GM18502 (cell line): ENCODE data around the gene TMEM244.
"Not testable (repeated sequence)": the region's sequence is repeated elsewhere in the genome, so short reads cannot be mapped to it uniquely, and the experiment has no call there.

Source experiments
- ATAC-seq: cut with Tn5 transposase; IDR thresholded peaks from one replicate; pipeline ENCODE4 v1.9.1; 2021; ENCODE audit warnings: mild to moderate bottlenecking; ENCODE audit not compliant: unreplicated experiment, poor library complexity

The TMEM244 gene

GRCh38 chr6:129871221-129871620 lies 10.1 kb upstream of the TMEM244 start:
- no peak for ATAC-seq

DNA sequence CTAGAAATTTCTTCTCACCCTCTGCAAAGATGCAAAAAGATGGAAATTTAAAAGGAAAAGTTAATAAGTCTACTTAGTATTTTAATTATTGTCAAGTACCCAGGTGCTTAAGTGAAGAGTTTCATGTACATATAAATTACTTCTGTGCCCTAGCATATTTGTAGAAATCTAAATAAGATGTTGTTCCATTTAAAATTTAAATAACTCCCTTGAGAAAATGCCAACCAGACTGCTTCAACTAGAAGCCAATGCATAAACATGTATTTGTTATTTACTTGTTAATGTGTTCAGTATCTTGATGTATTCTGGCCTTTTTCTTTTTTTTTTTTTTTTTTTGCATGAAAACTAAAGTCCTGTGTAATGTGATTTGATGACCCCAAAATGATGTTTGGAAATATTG lies 6.3 kb upstream of the TMEM244 start:
- ATAC-seq = no peak

GRCh38 chr6:129866688-129867087 lies 5.6 kb upstream of the TMEM244 start:
- ATAC-seq = no peak

DNA sequence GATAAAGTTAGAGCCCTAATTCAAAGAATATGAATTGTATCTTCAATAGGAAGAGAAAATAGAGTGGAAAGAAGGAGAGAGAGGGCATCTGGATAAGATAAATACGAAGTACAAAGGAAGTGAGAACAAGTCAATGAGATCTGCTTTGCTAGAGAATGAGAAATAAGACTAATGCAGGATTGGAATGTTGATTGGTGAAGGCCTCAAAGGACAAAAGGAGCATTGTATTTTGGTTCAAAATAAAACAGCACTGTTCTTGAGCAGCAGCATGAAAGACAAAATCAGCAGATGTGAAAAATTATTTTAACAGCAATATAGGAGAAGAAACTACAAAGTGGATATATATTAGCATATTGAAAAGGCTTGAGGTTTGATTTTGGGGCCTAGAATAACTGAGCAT lies 5.1 kb upstream of the TMEM244 start:
- no peak for ATAC-seq

- no peak for ATAC-seq
Observed at GRCh38 chr6:129865013-129865412, 3.9 kb upstream of the TMEM244 start.

DNA sequence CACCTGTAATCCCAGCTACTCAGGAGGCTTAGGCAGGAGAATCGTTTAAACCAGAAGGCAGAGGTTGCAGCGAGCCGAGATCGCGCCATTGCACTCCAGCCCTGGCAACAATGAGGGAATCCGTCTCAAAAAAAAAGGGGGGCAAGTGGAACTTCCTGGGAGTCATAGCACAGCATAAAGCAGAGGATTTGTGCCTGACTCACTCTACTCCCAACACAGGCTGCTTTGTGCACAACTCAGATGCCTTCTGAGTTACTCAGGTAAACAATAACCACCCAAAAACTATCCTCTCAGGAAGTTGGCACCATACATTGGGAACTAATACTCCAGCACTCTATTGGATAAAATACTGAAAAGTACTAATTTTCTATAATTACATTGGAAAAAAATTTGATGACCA lies 2.5 kb upstream of the TMEM244 start:
- ATAC-seq = no peak

- no peak for ATAC-seq
Observed at GRCh38 chr6:129859524-129859923, 1.6 kb downstream of the TMEM244 start.

DNA sequence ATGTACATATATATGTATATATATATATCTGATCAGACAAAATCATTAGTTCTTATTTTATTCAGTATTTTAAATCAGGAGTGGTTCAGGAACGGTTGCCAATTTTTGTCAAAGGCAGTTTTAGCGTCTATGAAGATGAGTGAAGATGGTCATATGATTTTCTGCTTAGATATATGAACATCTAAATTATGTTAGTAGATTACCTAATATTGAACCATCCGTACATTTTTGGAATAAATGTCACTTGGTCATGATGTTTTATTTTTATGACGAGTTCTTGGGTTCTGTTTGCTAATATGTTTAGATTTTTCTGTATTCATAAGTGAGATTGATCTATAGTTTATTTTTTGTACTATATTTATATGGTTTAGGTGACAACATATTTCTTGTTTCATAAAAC lies 3.3 kb downstream of the TMEM244 start:
- no peak for ATAC-seq

DNA sequence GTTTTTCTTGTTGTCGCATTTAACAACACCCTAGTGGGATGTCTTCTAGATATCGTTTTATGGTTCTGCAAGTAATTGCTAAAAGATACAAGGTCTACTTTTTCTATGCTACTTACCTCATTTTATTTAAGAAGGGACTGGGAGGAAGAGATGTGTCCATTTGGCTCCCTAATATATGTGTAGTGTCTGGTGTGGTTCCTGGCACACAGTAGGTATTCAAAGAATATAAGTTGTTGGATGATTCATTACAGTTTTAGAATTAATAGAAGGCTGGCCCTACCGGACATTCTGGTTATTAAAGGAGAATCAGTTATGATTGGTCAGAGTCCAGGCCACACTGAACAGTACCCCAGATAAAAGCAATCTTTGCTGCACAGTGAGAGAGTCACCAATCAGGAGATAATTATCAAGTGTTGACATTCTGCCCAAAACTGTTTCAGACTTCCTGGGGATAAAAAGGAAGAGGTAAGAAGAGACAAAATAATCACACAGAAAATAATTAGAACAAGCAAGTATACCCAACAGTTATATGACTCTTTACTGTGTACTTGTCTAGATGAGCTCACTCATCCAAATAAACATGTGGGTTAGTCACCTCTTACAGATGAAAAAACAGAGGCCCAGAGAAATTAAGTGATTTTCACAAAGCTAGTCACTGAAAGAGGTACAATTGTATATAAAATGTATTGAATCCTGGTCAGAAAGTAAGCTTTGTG lies 7.0 kb downstream of the TMEM244 start:
- ATAC-seq = no peak

- ATAC-seq = no peak
Observed at GRCh38 chr6:129852257-129852858, 8.8 kb downstream of the TMEM244 start.

DNA sequence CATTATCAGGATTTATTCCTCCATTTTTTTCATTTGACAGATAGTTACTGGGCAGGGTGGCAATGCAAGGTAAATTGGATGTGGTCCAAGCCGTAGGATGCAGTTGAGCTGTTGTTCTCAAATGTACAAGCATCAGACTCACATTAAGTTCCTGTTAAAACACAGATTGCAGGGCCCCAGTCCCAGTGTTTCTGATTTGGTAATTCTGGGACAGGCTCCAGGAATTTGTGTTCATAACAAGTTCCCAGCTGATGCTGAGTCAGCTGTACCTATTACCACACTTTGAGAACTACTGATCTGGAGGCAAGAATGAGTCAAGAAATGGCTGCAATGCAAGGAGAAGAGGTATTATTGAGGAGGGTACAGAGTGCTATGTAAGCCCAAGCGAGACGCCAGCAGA lies 11.7 kb downstream of the TMEM244 start:
- ATAC-seq = no peak

- ATAC-seq = no peak
Observed at GRCh38 chr6:129846761-129847160, 14.4 kb downstream of the TMEM244 start.

GRCh38 chr6:129845696-129846095 lies 15.4 kb downstream of the TMEM244 start:
- no peak for ATAC-seq

DNA sequence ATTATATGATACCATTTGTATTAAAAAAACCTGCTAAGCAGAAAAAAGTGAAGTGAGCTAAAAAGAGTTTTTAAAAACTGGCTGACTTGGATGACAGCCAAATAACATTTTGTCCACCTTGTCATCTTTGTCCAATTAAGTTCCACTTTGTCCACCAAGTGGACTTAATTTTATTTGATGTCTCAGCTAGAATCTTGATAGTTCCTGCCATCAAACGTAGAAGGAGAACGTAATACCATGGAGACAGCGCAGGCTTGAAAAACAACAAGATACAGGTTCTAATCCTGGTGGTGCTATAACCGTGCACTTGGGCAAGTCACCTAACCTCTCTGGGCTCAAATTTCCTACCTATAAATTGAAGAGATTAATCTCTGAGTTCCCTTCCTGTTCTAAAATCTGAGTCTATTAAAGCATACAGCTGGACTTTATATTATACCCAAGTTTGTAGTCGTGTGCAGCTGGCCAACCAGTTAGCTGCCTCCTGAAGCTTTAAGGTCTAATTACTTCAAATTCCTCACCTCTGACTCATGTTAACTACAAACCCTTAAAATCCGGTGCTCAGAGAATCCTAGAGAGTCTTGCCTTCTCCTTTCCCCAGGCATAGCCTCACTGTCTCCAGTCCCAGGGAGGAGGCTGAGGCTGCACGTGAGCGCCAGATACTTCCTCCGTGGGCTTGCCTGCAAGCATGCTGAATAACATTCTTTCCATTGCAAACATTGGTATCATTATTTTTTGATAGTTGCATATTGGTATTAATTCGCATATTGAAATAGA lies 16.8 kb downstream of the TMEM244 start:
- ATAC-seq = no peak

DNA sequence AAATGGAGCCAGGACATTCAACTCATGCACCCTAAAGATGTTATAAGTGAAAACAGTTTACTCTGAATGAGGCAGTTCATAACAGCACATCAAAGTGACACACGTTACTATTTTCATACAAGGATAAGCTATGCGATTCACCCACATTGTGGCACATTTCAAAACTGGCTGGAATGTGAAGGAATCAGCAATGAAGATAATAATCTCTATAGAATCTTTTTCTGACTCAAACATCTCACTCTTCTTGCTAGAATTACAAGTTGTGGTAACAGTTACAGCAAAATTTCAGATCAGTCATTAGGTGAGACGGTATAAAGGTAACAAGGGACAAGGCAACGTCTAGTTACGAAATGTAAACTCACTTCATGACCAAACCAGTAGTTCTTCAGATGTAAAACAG lies 17.5 kb downstream of the TMEM244 start:
- ATAC-seq = no peak

DNA sequence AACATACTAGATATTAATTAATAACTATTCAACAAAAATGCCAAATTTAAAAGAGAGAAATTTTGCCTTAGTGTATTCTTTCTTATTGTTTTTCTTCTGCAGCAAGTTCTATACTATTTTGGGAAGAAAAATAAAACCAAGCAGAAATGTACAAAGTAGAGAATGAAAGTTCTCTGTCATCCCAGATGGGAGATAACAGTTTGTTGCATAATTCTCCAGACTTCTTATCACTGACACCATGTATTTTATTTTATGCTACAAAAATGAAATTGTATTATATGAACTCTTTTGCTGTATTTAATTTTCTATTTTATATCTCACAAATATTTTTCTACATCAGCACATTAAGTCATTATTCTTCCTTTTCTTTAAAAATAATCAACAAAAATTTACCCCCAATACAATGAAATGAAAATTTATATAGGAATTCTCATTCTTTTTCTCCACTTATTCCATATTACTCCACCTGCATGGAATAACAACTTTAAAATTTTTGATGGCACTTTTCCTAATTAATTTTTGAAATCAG lies 18.2 kb downstream of the TMEM244 start:
- no peak for ATAC-seq

- ATAC-seq = no peak
Observed at GRCh38 chr6:129842137-129842536, 19.0 kb downstream of the TMEM244 start.

DNA sequence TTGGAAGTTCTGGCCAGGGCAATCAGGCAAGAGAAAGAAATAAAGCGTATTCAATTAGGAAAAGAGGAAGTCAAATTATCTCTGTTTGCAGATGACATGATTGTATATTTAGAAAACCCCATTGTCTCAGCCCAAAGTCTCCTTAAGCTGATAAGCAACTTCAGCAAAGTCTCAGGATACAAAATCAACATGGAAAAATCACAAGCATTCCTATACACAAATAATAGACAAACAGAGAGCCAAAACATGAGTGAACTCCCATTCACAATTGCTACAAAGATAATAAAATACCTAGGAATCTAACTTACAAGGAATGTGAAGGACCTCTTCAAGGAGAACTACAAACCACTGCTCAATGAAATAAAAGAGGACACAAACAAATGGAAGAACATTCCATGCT lies 21.6 kb downstream of the TMEM244 start:
- not testable (repeated sequence) for ATAC-seq

GRCh38 chr6:129835691-129836090 lies 25.4 kb downstream of the TMEM244 start:
- no peak for ATAC-seq

GRCh38 chr6:129832299-129832698 lies 28.8 kb downstream of the TMEM244 start:
- ATAC-seq = no peak

DNA sequence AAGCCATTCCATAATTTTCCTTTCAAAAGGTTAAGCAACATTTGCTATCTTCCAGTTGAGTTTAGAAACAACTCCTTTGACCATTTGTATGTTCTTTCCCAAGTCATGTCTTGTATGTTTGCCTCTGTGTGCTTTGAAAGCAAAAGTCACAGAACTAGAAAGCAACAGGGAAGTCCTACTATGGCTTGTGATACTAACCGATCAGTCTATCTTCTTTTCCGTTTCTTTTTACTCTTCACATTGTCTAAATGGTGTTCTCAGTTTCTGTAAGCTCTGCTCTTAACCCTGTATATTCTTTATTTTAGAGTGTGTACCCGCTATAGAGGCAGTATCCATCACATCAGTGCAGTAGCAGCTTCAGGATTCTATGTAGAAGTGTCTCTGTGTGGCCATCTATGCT lies 32.9 kb downstream of the TMEM244 start:
- ATAC-seq = no peak
